Panc1 (cell line): Measurements from ENCODE around the gene MED16.

ENCODE experiments used
- TCF7L2 ChIP-seq: IDR thresholded peaks from 2 replicates; pipeline ENCODE4 v1.6.1; 2011; ENCODE audit warnings: mild to moderate bottlenecking, low read depth, low read length, inconsistent platforms
- TF ChIP-seq, protein P1 (sequence below): fragments of 450-650 bp; IDR thresholded peaks from 2 replicates; pipeline ENCODE4 v1.5.1; 2017; ENCODE audit warnings: mild to moderate bottlenecking

DNA sequence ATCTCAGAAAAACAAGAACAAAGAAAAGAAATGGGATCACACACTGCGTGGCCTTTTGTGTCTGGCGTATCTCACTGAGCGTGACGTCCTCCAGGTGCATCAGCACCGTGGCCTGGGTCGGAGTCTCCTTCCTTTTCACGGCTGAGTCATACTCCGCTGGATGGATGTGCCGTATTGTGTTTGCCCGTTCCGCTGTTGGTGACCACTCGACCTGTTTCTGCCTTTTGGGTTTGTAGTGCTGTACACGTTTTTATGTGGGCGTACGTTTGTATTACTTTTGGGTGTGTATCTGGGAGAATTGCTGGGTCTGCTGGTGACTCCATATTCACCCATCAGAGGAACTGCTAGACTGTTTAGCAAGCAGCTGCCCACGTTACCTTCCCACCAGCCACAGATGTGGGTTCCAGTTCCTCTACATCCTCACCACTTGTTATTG, 44.3 kb upstream of the MED16 start:
- TF ChIP-seq, protein P1, sequence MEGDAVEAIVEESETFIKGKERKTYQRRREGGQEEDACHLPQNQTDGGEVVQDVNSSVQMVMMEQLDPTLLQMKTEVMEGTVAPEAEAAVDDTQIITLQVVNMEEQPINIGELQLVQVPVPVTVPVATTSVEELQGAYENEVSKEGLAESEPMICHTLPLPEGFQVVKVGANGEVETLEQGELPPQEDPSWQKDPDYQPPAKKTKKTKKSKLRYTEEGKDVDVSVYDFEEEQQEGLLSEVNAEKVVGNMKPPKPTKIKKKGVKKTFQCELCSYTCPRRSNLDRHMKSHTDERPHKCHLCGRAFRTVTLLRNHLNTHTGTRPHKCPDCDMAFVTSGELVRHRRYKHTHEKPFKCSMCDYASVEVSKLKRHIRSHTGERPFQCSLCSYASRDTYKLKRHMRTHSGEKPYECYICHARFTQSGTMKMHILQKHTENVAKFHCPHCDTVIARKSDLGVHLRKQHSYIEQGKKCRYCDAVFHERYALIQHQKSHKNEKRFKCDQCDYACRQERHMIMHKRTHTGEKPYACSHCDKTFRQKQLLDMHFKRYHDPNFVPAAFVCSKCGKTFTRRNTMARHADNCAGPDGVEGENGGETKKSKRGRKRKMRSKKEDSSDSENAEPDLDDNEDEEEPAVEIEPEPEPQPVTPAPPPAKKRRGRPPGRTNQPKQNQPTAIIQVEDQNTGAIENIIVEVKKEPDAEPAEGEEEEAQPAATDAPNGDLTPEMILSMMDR, result no peak
- TF ChIP-seq TCF7L2, result no peak
